GM12878 (cell line): Measurements from ENCODE around the gene FNDC3B. TPM values are rescaled to one million over a fixed set of nuclear protein-coding genes. Genes with fewer than 3 reads are reported as not detected.

Experiments used
- ATAC-seq: fragments of 200-7000 bp; cut with Tn5 transposase; 3 replicates; pipeline ENCODE4 v1.9.1; 2020; ENCODE audit warnings: mild to moderate bottlenecking, moderate library complexity
- BruUV-seq: library from RNA; stranded (reverse); fragments of 400-500 nt; replicated peaks from 2 replicates; lab custom pipeline; 2021; lab: Mats Ljungman, UMichigan
- CTCF ChIA-PET: fragments of 300-600 bp; sonication (Branson Sonifier 250); formaldehyde crosslinking; extraction: SDS; loops from one replicate; lab custom pipeline; 2021; ENCODE audit warnings: inconsistent platforms; lab: Yijun Ruan, JAX
- POLR2A ChIA-PET: fragments of 350-600 bp; formaldehyde crosslinking; extraction: SDS; loops from one replicate; lab custom pipeline; 2021; ENCODE audit warnings: inconsistent platforms; lab: Charles Lee
- RAD21 ChIA-PET: fragments of 300-600 bp; sonication (Branson Sonifier 250); formaldehyde crosslinking; loops from one replicate; lab custom pipeline; 2023; ENCODE audit warnings: antibody characterized with exemption; ENCODE audit not compliant: unreplicated experiment; lab: Charles Lee
- SMC1A ChIA-PET: fragments of 300-600 bp; sonication (Branson Sonifier 250); formaldehyde crosslinking; loops from one replicate; lab custom pipeline; 2023; ENCODE audit not compliant: unreplicated experiment, uncharacterized antibody; lab: Charles Lee
- DNase-seq: peaks from one replicate; pipeline ENCODE4 v3.0.0-alpha.2; 2011; ENCODE audit warnings: low read depth, low spot score
- FAIRE-seq: peaks from 3 replicates; lab custom pipeline; 2011; peaks lifted over from hg19 to GRCh38; lab: Jason Lieb, UNC
- H2AFZ ChIP-seq: 2 replicates; pipeline ENCODE4 v1.6.0; 2011; ENCODE audit warnings: low read depth, low read length, control low read depth; ENCODE audit not compliant: control insufficient read depth
- H3K27ac ChIP-seq: 2 replicates; pipeline ENCODE4 v1.5.1; 2011; ENCODE audit warnings: control low read depth; ENCODE audit not compliant: control insufficient read depth, insufficient read depth
- H3K27me3 ChIP-seq, 2 experiments: replicated peaks in 1 of 2; 2 replicates each; pipeline versions ENCODE4 v1.6.0 to v1.6.1; 2011; ENCODE audit warnings: low read length in 1 of 2; ENCODE audit not compliant: control insufficient read depth in 2 of 2, insufficient read depth in 2 of 2
- H3K36me3 ChIP-seq, 2 experiments: 2 replicates each; pipeline ENCODE4 v1.5.1; 2011; ENCODE audit warnings: low read length in 1 of 2; ENCODE audit not compliant: control insufficient read depth in 2 of 2, insufficient read depth in 2 of 2
- H3K4me1 ChIP-seq: 2 replicates; pipeline ENCODE4 v1.6.1; 2011; ENCODE audit warnings: mild to moderate bottlenecking, low read length, moderate library complexity, mixed read lengths; ENCODE audit not compliant: control insufficient read depth, insufficient read depth
- H3K4me2 ChIP-seq: 2 replicates; pipeline ENCODE4 v1.6.0; 2011; ENCODE audit warnings: control low read depth; ENCODE audit not compliant: control insufficient read depth, insufficient read depth
- H3K4me3 ChIP-seq: fragments of 200-600 bp; sonication (generic); 2 replicates; pipeline ENCODE4 v1.5.1; 2016
- H3K79me2 ChIP-seq: 2 replicates; pipeline ENCODE4 v1.6.0; 2011; ENCODE audit warnings: low read length; ENCODE audit not compliant: control insufficient read depth, insufficient read depth
- H3K9ac ChIP-seq: 2 replicates; pipeline ENCODE4 v1.8.0; 2011; ENCODE audit warnings: low read length, control low read depth, mixed read lengths; ENCODE audit not compliant: control insufficient read depth, insufficient read depth
- H3K9me3 ChIP-seq: replicated peaks from 3 replicates; pipeline ENCODE4 v1.5.1; 2011; ENCODE audit warnings: mild to moderate bottlenecking, low read length; ENCODE audit not compliant: control insufficient read depth, insufficient read depth
- H4K20me1 ChIP-seq: 2 replicates; pipeline ENCODE4 v1.6.0; 2011; ENCODE audit not compliant: control insufficient read depth, insufficient read depth
- ATF7 ChIP-seq: fragments of 450-650 bp; IDR thresholded peaks from 2 replicates; pipeline ENCODE4 v1.6.1; 2016; ENCODE audit warnings: low read depth, mild to moderate bottlenecking
- BCLAF1 ChIP-seq: fragments of 450-650 bp; IDR thresholded peaks from 2 replicates; pipeline ENCODE4 v1.6.1; 2017; ENCODE audit warnings: antibody characterized with exemption, mild to moderate bottlenecking, moderate library complexity
- CREM ChIP-seq: IDR thresholded peaks from 2 replicates; pipeline ENCODE4 v1.6.1; 2014; ENCODE audit warnings: antibody characterized with exemption, low read depth
- FOS ChIP-seq: IDR thresholded peaks from 3 replicates; pipeline ENCODE4 v1.6.1; 2011; ENCODE audit warnings: borderline replicate concordance; ENCODE audit not compliant: insufficient read length; ENCODE audit errors: extremely low read depth
- HDAC2 ChIP-seq: fragments of 200-600 bp; sonication (generic); IDR thresholded peaks from 2 replicates; pipeline ENCODE4 v1.6.1; 2017
- LARP7 ChIP-seq: fragments of 450-650 bp; IDR thresholded peaks from 2 replicates; pipeline ENCODE4 v1.6.1; 2017; ENCODE audit warnings: mild to moderate bottlenecking
- RFX5 ChIP-seq: IDR thresholded peaks from 2 replicates; pipeline ENCODE4 v1.6.1; 2011; ENCODE audit warnings: low read depth, low read length, improper control_type of control experiment
- TARDBP ChIP-seq: IDR thresholded peaks from 2 replicates; pipeline ENCODE4 v1.6.1; 2016; ENCODE audit warnings: borderline replicate concordance
- TBL1XR1 ChIP-seq: IDR thresholded peaks from 2 replicates; pipeline ENCODE4 v1.6.1; 2012; ENCODE audit warnings: low read depth, low read length, improper control_type of control experiment
- USF2 ChIP-seq: IDR thresholded peaks from 2 replicates; pipeline ENCODE4 v1.6.1; 2011; ENCODE audit warnings: low read depth, low read length, improper control_type of control experiment, borderline replicate concordance
- ZNF592 ChIP-seq: fragments of 450-650 bp; IDR thresholded peaks from 2 replicates; pipeline ENCODE4 v1.6.1; 2017; ENCODE audit warnings: mild to moderate bottlenecking, moderate library complexity
- WGBS: methylation state at CpG from one replicate; pipeline ENCODE4 v1.1.6; 2016; ENCODE audit warnings: low lambda C conversion rate; ENCODE audit not compliant: insufficient replicate concordance, insufficient coverage; ENCODE audit errors: missing lambda C conversion rate; 5-methylcytosine and 5-hydroxymethylcytosine counted together
- in situ Hi-C: fragments of 300-500 bp; cut with MboI; formaldehyde crosslinking; loops from 9 replicates; pipeline ENCODE4 v1.14.3; 2018; ENCODE audit warnings: mixed read lengths
- intact Hi-C: fragments of 100-400 bp; cut with micrococcal nuclease; formaldehyde crosslinking; loops from one replicate; pipeline ENCODE4 v1.14.2; 2022; ENCODE audit not compliant: unreplicated experiment
- polyA plus RNA-seq, 11 experiments: library from polyadenylated mRNA; depleted of rRNA in 4 of 11; unstranded in 6 of 11; stranded (reverse) in 5 of 11; fragments of >200 nt; fragmentation: Nextera tagmentation in 4 of 11; fragmentation: Illumina TruSeq in 1 of 11; extraction: Ambion mirVana in 4 of 11; extraction: Trizol in 1 of 11; gene quantifications; 1 replicate in 1 of 11; 2 replicates in 10 of 11; pipeline versions ENCODE4 v1.2.1 to v1.2.3, GENCODE V29; 2011 to 2016; ENCODE audit warnings: inconsistent platforms in 2 of 11, missing spikeins in 2 of 11, low read depth in 1 of 11
- total RNA-seq, 4 experiments: library from RNA; depleted of rRNA in 3 of 4; stranded (reverse); fragments of >200 nt in 3 of 4; fragmentation: Illumina TruSeq in 1 of 4; extraction: Trizol in 1 of 4; gene quantifications; 2 replicates each; pipeline versions ENCODE4 v1.2.1 to v1.2.3, GENCODE V29; 2013 to 2021

FNDC3B gene
- total and polyA plus RNA-seq, 10 of the 15 experiments (the other 5 are each of a cell fraction or from before 2014, with no cell fraction given) = 7.9 to 35.0 (median 18.5) TPM

- Histone ChIP-seq H3K79me2 (peaks cover 2% of the 10 kb centered on the region), H3K27ac (no peak overlapping the region), H3K4me3 (no peak overlapping the region), H3K9me3 (no peaks in the 10 kb centered on the region), H2AFZ (no peak overlapping the region), H3K9ac (no peak overlapping the region), H3K27me3 (no peaks in the 10 kb centered on the region), H3K4me2 (no peak overlapping the region), H4K20me1 (no peaks in the 10 kb centered on the region), H3K4me1 (no peaks in the 10 kb centered on the region), H3K36me3 (peaks cover 8 to 15% of the 10 kb centered on the region in 2 experiments)
- ChIA-PET POLR2A (no interaction called here), RAD21 (no interaction called here), CTCF (interaction anchor here (1.1 kb wide), 1 partner anchor 154 kb away, joined by 3 read pairs; no protein-coding TSS in a partner anchor), SMC1A (interaction anchor here (0.7 to 1.3 kb wide), 4 partner anchors 9 to 151 kb away, joined by 3 read pairs; no protein-coding TSS in a partner anchor)
- in situ Hi-C loops = no loop called here
- no peak for TF ChIP-seq ZNF592
- no peak for TF ChIP-seq RFX5
- TF ChIP-seq CREM = no peak
- TF ChIP-seq BCLAF1 = no peak
- no peak for TF ChIP-seq HDAC2
- TF ChIP-seq TARDBP = no peak
- no peak for TF ChIP-seq USF2
- TF ChIP-seq LARP7 = no peak
- no peak for TF ChIP-seq TBL1XR1
- TF ChIP-seq FOS = no peak
- no peak for TF ChIP-seq ATF7
- intact Hi-C loops = no loop called here
- BruUV-seq = no TSS peak
- WGBS = 89% methylated on average over 6 of the region's 6 CpGs
- FAIRE-seq (no peak), ATAC-seq (no peak), DNase-seq (no peak)
Measured at GRCh38 chr3:172121981-172122380, 82.6 kb downstream of the FNDC3B start.
